Measurements from ENCODE around the gene LENG9.
"Not testable (repeated sequence)": the region's sequence is repeated elsewhere in the genome, so short reads cannot be mapped to it uniquely, and the experiment has no call there.

The LENG9 gene

GRCh38 chr19:54477650-54478049, 14.1 kb upstream of the LENG9 start:
- DNase-seq, result no peak

GRCh38 chr19:54475706-54476105, 12.1 kb upstream of the LENG9 start:
- DNase-seq, result no peak

- DNase-seq, result no peak
Measured at GRCh38 chr19:54473892-54474372, 10.4 kb upstream of the LENG9 start.

- no peak for DNase-seq
Measured at GRCh38 chr19:54473071-54473891, 9.7 kb upstream of the LENG9 start, which contains the start of gene CDC42EP5. TSS of gene CDC42EP5 (minus strand) at chr19:54473296. CDS start at chr19:54465547, 7,749 bp downstream.

DNA sequence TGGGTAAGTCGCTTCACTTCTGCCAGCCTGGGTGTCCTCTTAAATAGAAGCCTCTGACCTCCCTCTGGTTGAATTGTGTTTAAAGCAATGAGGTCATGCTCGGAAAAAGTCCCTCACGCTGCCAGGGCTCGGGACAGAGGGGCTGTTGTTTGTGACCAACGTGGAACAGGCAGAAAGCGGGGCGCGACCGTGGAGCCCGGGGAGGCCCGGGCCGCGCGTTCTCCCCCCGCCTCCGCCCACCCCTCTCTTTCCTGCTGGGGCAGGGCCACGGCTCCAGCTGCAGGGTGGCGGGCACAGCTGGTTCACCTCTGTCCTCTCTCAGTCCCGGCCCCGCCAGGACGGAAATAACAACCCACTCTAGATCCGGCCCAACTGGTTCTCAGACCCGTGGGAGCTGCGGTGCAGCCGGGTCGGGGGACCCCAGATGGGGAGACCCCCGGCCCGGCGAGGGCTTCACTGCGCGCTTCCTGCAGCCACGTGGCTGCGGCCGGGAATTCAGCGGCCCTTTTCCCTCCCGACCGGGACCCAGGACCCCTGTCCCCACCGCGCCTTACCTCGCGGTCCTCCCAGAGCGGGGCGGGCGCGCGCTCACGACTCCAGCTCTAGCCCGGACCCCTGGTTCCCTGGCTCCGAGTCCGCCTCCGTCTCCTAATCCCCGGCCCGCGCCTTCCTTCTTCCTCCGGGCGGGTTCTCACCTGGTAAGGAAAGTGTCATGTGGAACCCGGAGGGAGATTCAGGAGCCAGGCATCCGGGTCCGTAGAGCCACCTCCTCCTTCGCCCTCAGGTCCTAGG, 7.6 kb upstream of the LENG9 start:
- DNase-seq, result no peak

- no peak for DNase-seq
Measured at GRCh38 chr19:54470276-54470887, 6.8 kb upstream of the LENG9 start.

DNA sequence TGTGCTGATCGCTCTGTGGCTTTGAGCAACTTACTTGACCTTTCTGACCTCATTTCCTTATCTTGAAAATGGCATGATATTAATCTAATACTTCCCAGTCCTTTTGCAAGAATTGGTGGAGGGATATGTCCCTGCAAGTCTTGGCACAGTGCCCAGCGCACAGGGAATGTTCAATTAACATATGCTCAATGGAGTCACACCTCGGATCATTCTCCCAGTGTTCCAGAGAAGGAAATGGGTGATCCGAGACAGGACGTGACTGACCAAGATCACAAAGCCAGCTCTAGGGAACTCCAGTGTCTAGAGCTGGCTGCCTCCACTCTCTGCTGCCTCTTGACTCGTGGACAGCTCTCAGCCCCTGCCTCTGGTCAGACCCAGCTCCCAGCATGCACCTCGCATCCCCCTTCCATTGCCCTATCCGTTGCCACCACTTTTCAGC, 5.9 kb upstream of the LENG9 start:
- DNase-seq, result no peak

- not testable (repeated sequence) for DNase-seq
Measured at GRCh38 chr19:54466110-54466480, 2.5 kb upstream of the LENG9 start.

GRCh38 chr19:54465426-54466109, 2.0 kb upstream of the LENG9 start:
- DNase-seq, result no peak

DNA sequence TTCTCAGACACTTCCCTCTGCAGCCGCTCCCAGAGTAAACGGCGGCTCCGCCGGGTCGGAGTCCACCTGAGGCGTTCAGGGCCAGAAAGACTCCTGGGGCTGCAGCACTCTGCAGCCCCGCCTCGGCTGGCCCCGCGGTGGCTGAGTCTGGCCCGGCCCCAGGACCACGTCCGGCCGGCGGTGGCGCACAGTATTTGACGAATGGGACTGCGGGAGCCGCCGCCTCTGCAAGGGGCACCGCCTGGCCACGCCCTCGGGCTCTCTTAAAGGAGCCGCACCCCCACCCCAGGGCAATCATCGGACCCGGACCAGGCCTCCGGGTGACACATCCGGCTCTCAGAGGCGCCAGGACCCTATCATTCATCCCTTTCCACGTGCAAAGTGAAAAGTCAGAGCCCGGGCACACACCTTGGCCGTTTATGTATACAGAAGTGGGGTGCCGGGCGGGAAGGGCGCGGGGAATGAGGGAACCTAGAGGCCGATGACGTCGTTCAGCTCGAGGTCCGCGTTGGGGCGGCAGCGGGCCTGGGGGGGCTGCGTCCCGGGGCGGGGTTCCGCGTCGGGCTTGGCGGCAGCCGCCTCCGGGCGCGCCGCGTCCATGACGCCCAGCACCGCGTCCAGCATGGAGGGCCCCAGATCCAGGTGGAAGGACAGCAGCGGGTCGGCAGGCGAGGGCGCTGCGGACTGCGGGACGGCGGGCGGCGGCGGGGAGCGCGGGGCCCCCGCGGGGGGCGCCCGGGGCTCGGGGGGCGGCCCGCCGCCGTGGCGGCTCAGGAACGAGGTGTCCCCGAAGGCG, 1.2 kb upstream of the LENG9 start:
- DNase-seq, result peak; percentile 76

DNA sequence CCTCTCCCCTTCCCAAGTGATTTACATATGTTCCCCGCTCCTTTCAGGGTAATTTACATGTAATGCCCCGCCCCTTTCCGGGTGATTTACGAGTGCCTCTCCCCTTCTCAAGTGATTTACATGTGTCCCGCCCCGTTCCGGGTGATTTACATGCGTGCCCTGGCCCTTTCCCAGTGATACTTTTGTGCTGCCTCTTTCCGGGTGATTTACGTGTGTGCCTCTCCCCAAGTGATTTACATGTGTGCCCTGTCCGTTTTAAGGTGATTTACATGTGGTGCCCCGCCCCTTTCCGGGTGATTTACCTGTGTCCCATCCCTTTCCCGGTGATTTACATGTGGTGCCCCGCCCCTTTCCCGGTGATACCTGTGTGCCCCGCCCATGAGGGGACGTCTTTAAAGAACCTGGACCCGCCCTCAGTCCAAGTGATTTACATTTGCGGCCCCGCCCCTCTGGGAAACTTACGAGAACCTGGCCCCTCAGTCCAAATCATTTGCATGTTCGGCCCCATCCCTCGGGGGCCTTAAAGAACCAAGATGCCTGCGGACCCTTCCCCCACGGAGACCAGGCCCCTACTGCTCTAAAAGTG, 559 bp upstream of the LENG9 start:
- DNase-seq, result peak; percentile 94

GRCh38 chr19:54462655-54463530, 685 bp downstream of the LENG9 start:
- peak; percentile 22 for DNase-seq

DNA sequence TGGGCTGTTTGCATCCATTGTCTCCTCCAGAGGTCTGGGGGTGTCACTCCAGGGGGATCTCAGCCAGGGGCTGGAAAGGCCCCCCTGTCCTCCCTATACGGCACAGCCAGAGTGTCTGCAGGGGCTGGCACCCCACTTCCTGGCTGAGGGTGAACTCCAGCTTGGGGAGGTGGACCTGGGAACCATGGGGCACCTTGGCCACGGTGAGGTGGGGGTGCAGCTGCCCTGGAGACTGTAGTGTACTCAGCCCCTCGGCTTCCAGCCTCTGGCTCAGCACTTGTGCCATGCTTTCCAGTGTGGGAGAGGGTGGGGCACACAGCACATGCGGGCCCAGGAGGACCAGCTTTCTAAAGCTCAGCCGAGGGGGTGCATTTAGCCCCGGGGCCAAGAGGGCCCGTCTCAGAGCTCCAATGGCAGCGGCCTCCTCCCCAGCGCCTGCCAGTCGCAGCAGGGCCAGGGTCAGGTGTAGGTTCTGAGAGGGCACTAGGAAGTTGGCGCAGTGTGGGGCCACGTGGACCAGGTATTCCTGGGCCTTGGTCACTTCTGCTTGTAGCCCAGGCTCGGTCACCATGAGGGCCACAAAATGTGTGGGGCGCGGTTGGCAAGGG, 1.4 kb downstream of the LENG9 start:
- DNase-seq, result no peak

DNA sequence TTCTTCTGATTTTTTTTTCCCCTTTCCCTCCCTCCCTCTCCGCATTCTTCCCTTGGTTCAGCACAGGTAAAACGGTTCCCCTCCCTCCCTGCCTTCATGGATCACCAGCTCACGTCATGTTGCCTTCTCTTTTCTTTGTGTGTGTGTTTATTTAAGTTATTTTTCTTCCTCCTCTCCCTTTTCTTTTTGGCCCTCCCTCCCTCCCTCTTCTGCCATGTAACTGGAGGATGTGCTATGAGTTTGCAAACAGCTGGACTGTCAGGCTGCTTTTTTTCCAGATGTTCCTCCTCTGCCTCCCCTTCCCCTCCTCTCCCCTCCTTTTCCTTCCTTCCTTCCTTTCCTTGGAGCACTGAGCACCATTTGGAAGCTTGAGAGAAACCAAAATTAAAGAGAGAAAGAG, 2.0 kb downstream of the LENG9 start:
- DNase-seq, result no peak

GRCh38 chr19:54461210-54461609, 2.4 kb downstream of the LENG9 start:
- DNase-seq, result no peak

- DNase-seq, result no peak
Measured at GRCh38 chr19:54460230-54461005, 3.2 kb downstream of the LENG9 start.

GRCh38 chr19:54459282-54460229, 4.0 kb downstream of the LENG9 start:
- no peak for DNase-seq

DNA sequence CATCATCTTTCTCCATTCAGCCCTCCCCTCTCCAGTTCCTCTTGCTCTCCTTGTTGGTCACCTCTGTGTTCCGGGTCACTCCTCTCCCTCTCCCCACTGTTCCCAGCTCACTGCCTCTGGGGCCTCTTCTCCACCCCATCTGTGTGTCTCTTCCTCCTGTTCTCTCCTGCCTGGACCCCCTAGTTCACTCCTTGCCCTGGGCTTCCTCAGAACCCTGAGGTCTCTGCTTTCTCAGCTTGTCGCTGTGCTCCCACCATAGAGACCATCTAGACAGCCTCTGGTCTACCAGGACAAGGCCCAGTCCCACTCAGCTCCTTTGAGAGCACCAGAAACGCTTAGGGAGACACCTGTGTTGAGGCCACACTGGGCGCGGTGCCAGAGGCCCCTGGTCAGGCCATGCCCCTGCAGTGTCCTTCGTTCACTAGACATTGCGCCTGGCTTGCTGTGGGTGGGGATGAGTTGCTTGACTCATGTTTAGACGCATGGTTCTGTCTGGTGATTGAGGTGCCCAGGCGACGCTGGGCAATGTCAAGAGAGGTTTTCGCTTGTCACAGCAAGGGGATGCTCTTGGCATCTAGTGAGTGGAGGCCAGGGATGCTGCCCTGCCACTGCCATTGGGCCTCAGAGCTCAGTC, 4.8 kb downstream of the LENG9 start:
- no peak for DNase-seq
